B cell (primary cell): ENCODE results near the gene PGAM5. TPM values are rescaled to one million over a fixed set of nuclear protein-coding genes. Genes with fewer than 3 reads are reported as not detected.

Experiments used
- ATAC-seq: fragments of 200-7000 bp; cut with Tn5 transposase; one replicate; pipeline ENCODE4 v1.10.0; 2021; ENCODE audit warnings: low read depth, mild to moderate bottlenecking, moderate number of reproducible peaks, moderate library complexity
- CTCF ChIA-PET: fragments of 350-600 bp; sonication (Branson Sonifier 250); formaldehyde crosslinking; loops from one replicate; lab custom pipeline; 2021; ENCODE audit warnings: antibody characterized with exemption, inconsistent platforms; lab: Charles Lee
- POLR2A ChIA-PET: fragments of 350-600 bp; sonication (Branson Sonifier 250); formaldehyde crosslinking; loops from one replicate; lab custom pipeline; 2021; ENCODE audit warnings: antibody characterized with exemption; lab: Charles Lee
- DNase-seq: peaks from one replicate; pipeline ENCODE4 v3.0.0; 2013
- H2AFZ ChIP-seq: 2 replicates; pipeline ENCODE4 v1.6.1; 2012; ENCODE audit warnings: mild to moderate bottlenecking, low read depth, low read length; ENCODE audit not compliant: insufficient read depth, poor library complexity, severe bottlenecking
- H3K27ac ChIP-seq, 2 donors: 1 replicate in 1 of 2; 2 replicates in 1 of 2; pipeline ENCODE4 v1.5.1; 2012 to 2013; ENCODE audit warnings: low read length in 2 of 2, mild to moderate bottlenecking in 2 of 2, moderate library complexity in 1 of 2
- H3K27me3 ChIP-seq, 4 experiments: fragments of 200-600 bp in 1 of 4; sonication (generic) in 1 of 4; replicated peaks in 1 of 4; 1 replicate in 2 of 4; 2 replicates in 2 of 4; pipeline versions ENCODE4 v1.6.1 to v1.7.0; 2013 to 2016; ENCODE audit warnings: low read length in 3 of 4, mild to moderate bottlenecking in 2 of 4, mixed read lengths in 1 of 4, moderate library complexity in 1 of 4; ENCODE audit not compliant: insufficient read depth in 4 of 4, control insufficient read depth in 3 of 4; ENCODE audit errors: control extremely low read depth in 1 of 4
- H3K36me3 ChIP-seq, 2 experiments: replicated peaks in 1 of 2; 1 replicate in 1 of 2; 2 replicates in 1 of 2; pipeline versions ENCODE4 v1.6.1 to v1.7.1; 2013; ENCODE audit warnings: low read length in 1 of 2; ENCODE audit not compliant: insufficient read depth in 2 of 2, control insufficient read depth in 1 of 2; ENCODE audit errors: control extremely low read depth in 1 of 2, extremely low read depth in 1 of 2
- H3K4me1 ChIP-seq, 2 donors: fragments of 200-600 bp in 1 of 2; sonication (generic) in 1 of 2; 1 replicate in 1 of 2; 2 replicates in 1 of 2; pipeline versions ENCODE4 v1.5.1 to v1.6.1; 2013 to 2017; ENCODE audit warnings: low read length in 2 of 2; ENCODE audit not compliant: control insufficient read depth in 2 of 2, insufficient read depth in 2 of 2
- H3K4me2 ChIP-seq: replicated peaks from 2 replicates; pipeline ENCODE3; 2012; ENCODE audit warnings: mild to moderate bottlenecking, low read depth, low read length; ENCODE audit not compliant: poor library complexity, severe bottlenecking
- H3K4me3 ChIP-seq, 5 experiments: fragments of 200-600 bp in 1 of 5; sonication (generic) in 1 of 5; 1 replicate in 3 of 5; 2 replicates in 2 of 5; pipeline versions ENCODE4 v1.5.1 to v1.7.0; 2011 to 2016; ENCODE audit warnings: low read length in 4 of 5, mild to moderate bottlenecking in 4 of 5, low read depth in 2 of 5, control low read depth in 1 of 5, moderate library complexity in 1 of 5; ENCODE audit not compliant: insufficient read depth in 1 of 5; ENCODE audit errors: control extremely low read depth in 1 of 5, extremely low read depth in 1 of 5
- H3K79me2 ChIP-seq: fragments of 200-600 bp; sonication (generic); one replicate; pipeline ENCODE4 v1.6.0; 2016; ENCODE audit warnings: low read length; ENCODE audit not compliant: control insufficient read depth, insufficient read depth
- H3K9ac ChIP-seq: fragments of 200-600 bp; sonication (generic); 2 replicates; pipeline ENCODE4 v1.6.1; 2017; ENCODE audit warnings: mild to moderate bottlenecking, low read length, moderate library complexity
- H3K9me3 ChIP-seq, 3 donors: one replicate each; pipeline versions ENCODE4 v1.6.1 to v1.7.1; 2013; ENCODE audit warnings: low read length in 2 of 3; ENCODE audit not compliant: control insufficient read depth in 2 of 3, insufficient read depth in 1 of 3; ENCODE audit errors: control extremely low read depth in 1 of 3
- H4K20me1 ChIP-seq: 2 replicates; pipeline ENCODE4 v1.6.0; 2012; ENCODE audit warnings: mild to moderate bottlenecking, low read length; ENCODE audit not compliant: insufficient read depth, control insufficient read depth, poor library complexity, severe bottlenecking
- H3K27ac Mint-ChIP-seq: one replicate; pipeline ENCODE4 v1.8.0; 2021; ENCODE audit warnings: mixed read lengths
- H3K27me3 Mint-ChIP-seq: one replicate; pipeline ENCODE4 v1.8.0; 2021; ENCODE audit warnings: mixed read lengths
- H3K4me1 Mint-ChIP-seq: one replicate; pipeline ENCODE4 v1.8.0; 2021; ENCODE audit warnings: mixed read lengths
- H3K4me3 Mint-ChIP-seq: one replicate; pipeline ENCODE4 v1.8.0; 2021; ENCODE audit warnings: mixed read lengths
- H3K9me3 Mint-ChIP-seq: one replicate; pipeline ENCODE4 v1.8.0; 2022; ENCODE audit warnings: mixed read lengths; ENCODE audit not compliant: insufficient read depth
- EZH2 ChIP-seq: IDR thresholded peaks from 2 replicates; pipeline ENCODE4 v1.6.1; 2012; ENCODE audit warnings: borderline replicate concordance, low read depth, mild to moderate bottlenecking, moderate library complexity, low read length; ENCODE audit not compliant: insufficient read depth, poor library complexity, severe bottlenecking
- WGBS: methylation state at CpG from one replicate; pipeline ENCODE4 v1.1.5; 2013; ENCODE audit warnings: missing lambda C conversion rate; ENCODE audit not compliant: insufficient coverage; 5-methylcytosine and 5-hydroxymethylcytosine counted together
- intact Hi-C: fragments of 100-400 bp; cut with micrococcal nuclease; formaldehyde crosslinking; loops from one replicate; pipeline ENCODE4 v1.10.0; 2022
- polyA plus RNA-seq: library from polyadenylated mRNA; depleted of rRNA; stranded (reverse); fragments of >200 nt; gene quantifications from 2 replicates; pipeline ENCODE4 v1.2.3, GENCODE V29; 2012
- total RNA-seq, 2 donors: library from RNA; stranded (reverse); fragments of 120-200 nt in 1 of 2; gene quantifications; 1 replicate in 1 of 2; 2 replicates in 1 of 2; pipeline versions ENCODE4 v1.2.3 to v1.2.4, GENCODE V29; 2013 to 2022
- TF ChIP-seq, protein P1 (sequence below): fragments of 200-600 bp; IDR thresholded peaks from one replicate; pipeline ENCODE4 v1.8.0; 2022; ENCODE audit warnings: antibody characterized with exemption, mild to moderate bottlenecking

The PGAM5 gene
- total and polyA plus RNA-seq, 2 donors (not counting 1 experiment from before 2014, with no cell fraction given): 14.6 to 29.9 TPM

DNA sequence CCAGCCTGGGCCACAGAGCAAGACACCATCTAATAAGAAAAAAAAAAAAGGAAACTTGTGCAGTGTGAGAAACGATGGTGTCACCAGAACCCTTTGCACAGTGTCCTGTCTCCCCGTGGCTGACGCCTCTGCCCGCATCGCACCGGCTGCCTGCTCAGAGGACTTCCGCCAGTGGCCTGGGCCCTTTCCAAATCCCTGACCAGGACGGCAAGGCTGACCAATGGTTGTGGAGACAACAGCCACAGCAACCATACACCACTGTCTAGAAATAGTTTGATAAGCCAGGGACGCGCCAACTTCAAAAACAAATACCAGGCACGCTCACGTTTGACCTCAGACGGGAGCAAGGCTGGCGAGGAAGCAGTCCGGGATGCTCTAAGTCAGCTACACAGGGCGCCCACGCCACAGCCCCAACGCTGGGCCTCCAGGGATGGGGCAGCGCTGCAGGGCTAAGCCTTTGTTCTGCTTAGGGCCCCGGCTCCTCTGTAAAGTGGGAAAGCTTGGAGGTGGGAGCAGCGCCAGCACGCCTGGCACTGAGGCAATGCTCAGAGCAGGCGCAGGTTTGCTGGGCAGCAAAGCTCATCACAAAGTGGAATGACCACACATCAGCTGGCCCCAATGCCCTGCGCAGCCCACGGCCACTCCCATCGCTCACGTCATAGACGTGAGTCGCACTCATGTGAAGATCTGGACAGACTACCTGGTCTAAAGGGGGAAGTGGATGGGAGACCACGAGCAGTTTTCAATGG is 12.5 kb downstream of the PGAM5 start:
- H4K20me1 ChIP-seq: peaks cover 22% of the 10 kb centered on the region
- no peak overlapping the region for H2AFZ ChIP-seq
- no peaks in the 10 kb centered on the region for H3K27me3 ChIP-seq
- Mint-ChIP-seq H3K9me3 (no peaks in the 10 kb centered on the region), H3K4me3 (no peak overlapping the region), H3K4me1 (no peaks in the 10 kb centered on the region), H3K27me3 (no peaks in the 10 kb centered on the region), H3K27ac (no peak overlapping the region)
- ATAC-seq (no peak), DNase-seq (no peak)
- intact Hi-C loops: no loop called here
- no peak overlapping the region for H3K4me3 ChIP-seq
- TF ChIP-seq EZH2: no peak
- TF ChIP-seq, protein P1, sequence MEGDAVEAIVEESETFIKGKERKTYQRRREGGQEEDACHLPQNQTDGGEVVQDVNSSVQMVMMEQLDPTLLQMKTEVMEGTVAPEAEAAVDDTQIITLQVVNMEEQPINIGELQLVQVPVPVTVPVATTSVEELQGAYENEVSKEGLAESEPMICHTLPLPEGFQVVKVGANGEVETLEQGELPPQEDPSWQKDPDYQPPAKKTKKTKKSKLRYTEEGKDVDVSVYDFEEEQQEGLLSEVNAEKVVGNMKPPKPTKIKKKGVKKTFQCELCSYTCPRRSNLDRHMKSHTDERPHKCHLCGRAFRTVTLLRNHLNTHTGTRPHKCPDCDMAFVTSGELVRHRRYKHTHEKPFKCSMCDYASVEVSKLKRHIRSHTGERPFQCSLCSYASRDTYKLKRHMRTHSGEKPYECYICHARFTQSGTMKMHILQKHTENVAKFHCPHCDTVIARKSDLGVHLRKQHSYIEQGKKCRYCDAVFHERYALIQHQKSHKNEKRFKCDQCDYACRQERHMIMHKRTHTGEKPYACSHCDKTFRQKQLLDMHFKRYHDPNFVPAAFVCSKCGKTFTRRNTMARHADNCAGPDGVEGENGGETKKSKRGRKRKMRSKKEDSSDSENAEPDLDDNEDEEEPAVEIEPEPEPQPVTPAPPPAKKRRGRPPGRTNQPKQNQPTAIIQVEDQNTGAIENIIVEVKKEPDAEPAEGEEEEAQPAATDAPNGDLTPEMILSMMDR: no peak
- H3K36me3 ChIP-seq: peaks cover 1 to 72% of the 10 kb centered on the region in 2 experiments
- H3K9ac ChIP-seq: no peak overlapping the region
- no peak overlapping the region for H3K27ac ChIP-seq
- CTCF ChIA-PET: no interaction called here
- POLR2A ChIA-PET: no interaction called here
- no peaks in the 10 kb centered on the region for H3K4me1 ChIP-seq
- peaks cover 14% of the 10 kb centered on the region for H3K79me2 ChIP-seq
- 96% methylated on average over 29 of the region's 30 CpGs for WGBS
- no peaks in the 10 kb centered on the region for H3K9me3 ChIP-seq
- H3K4me2 ChIP-seq: no peak overlapping the region

DNA sequence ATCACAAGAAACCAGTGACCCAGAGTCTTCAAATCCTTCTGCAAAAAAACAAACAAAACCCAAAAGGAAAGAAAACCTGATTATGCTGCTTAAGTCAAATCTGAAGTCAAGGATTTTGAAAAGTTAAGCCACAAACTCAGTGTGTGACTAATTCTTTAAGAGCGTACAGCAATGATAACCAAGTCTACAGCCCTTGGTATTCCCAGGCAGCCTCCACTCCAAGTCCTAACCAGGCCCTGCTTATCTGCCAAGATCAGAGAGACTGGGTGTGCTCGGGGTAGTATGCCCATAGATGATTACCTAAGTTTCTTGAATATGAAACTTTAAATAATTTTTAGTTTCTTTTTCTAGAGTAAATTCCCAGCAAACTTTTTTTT is 13.1 kb downstream of the PGAM5 start:
- Mint-ChIP-seq H3K27ac (no peak overlapping the region), H3K27me3 (no peaks in the 10 kb centered on the region), H3K4me3 (no peak overlapping the region), H3K4me1 (no peaks in the 10 kb centered on the region), H3K9me3 (no peaks in the 10 kb centered on the region)
- intact Hi-C loops: no loop called here
- no peak for DNase-seq
- no peaks in the 10 kb centered on the region for H3K27me3 ChIP-seq
- no peak for ATAC-seq
- WGBS: 100% methylated on average over 1 of the region's 2 CpGs
- H3K9me3 ChIP-seq: no peaks in the 10 kb centered on the region
- no peak overlapping the region for H3K9ac ChIP-seq
- ChIA-PET CTCF (no interaction called here), POLR2A (no interaction called here)
- H3K4me1 ChIP-seq: no peaks in the 10 kb centered on the region
- peaks cover 22% of the 10 kb centered on the region for H4K20me1 ChIP-seq
- H3K4me3 ChIP-seq: no peak overlapping the region
- H2AFZ ChIP-seq: no peak overlapping the region
- H3K4me2 ChIP-seq: no peak overlapping the region
- H3K27ac ChIP-seq: no peak overlapping the region
- H3K36me3 ChIP-seq: peaks cover 1 to 74% of the 10 kb centered on the region in 2 experiments
- TF ChIP-seq EZH2: no peak
- TF ChIP-seq, protein P1: no peak
- peaks cover 14% of the 10 kb centered on the region for H3K79me2 ChIP-seq
